Keratinocyte (primary cell): ENCODE measurements around the gene OR10G3. TPM values are rescaled to one million over a fixed set of nuclear protein-coding genes. Genes with fewer than 3 reads are reported as not detected.

ENCODE experiments used
- DNase-seq: peaks from one replicate; pipeline ENCODE4 v3.0.0-alpha.2; 2011; ENCODE audit warnings: low read depth, missing footprints, low spot score
- FAIRE-seq: peaks from 2 replicates; lab custom pipeline; 2011; peaks lifted over from hg19 to GRCh38; lab: Jason Lieb, UNC
- H2AFZ ChIP-seq: 2 replicates; pipeline ENCODE4 v1.6.0; 2012; ENCODE audit warnings: low read length, control low read depth, inconsistent platforms; ENCODE audit not compliant: control insufficient read depth
- H3K27ac ChIP-seq: 2 replicates; pipeline ENCODE4 v1.5.1; 2011; ENCODE audit warnings: low read length; ENCODE audit not compliant: control insufficient read depth, insufficient read depth
- H3K27me3 ChIP-seq: 3 replicates; pipeline ENCODE4 v1.6.0; 2011; ENCODE audit warnings: low read length; ENCODE audit not compliant: control insufficient read depth, insufficient read depth; ENCODE audit errors: extremely low read depth
- H3K36me3 ChIP-seq, 2 experiments: 2 replicates in 1 of 2; 3 replicates in 1 of 2; pipeline ENCODE4 v1.5.1; 2011; ENCODE audit warnings: low read length in 2 of 2, mild to moderate bottlenecking in 1 of 2; ENCODE audit not compliant: control insufficient read depth in 2 of 2, insufficient read depth in 2 of 2; ENCODE audit errors: extremely low read depth in 1 of 2
- H3K4me1 ChIP-seq: 3 replicates; pipeline ENCODE4 v1.5.1; 2011; ENCODE audit warnings: low read length; ENCODE audit not compliant: control insufficient read depth, insufficient read depth; ENCODE audit errors: extremely low read depth
- H3K4me2 ChIP-seq: 3 replicates; pipeline ENCODE4 v1.6.0; 2011; ENCODE audit warnings: low read depth, low read length; ENCODE audit not compliant: control insufficient read depth, insufficient read depth; ENCODE audit errors: extremely low read depth
- H3K4me3 ChIP-seq, 3 experiments: fragments of 200-600 bp in 1 of 3; sonication (generic) in 1 of 3; 2 replicates in 2 of 3; 3 replicates in 1 of 3; pipeline ENCODE4 v1.5.1; 2011 to 2016; ENCODE audit warnings: low read length in 3 of 3, mild to moderate bottlenecking in 3 of 3, control low read depth in 2 of 3, inconsistent platforms in 1 of 3, low read depth in 1 of 3, mixed read lengths in 1 of 3, mixed run types in 1 of 3, moderate library complexity in 1 of 3; ENCODE audit not compliant: control insufficient read depth in 2 of 3, insufficient read depth in 2 of 3; ENCODE audit errors: extremely low read depth in 1 of 3
- H3K79me2 ChIP-seq: 2 replicates; pipeline ENCODE4 v1.6.0; 2012; ENCODE audit warnings: low read length; ENCODE audit not compliant: control insufficient read depth, insufficient read depth
- H3K9ac ChIP-seq: 3 replicates; pipeline ENCODE4 v1.6.0; 2011; ENCODE audit warnings: low read length; ENCODE audit not compliant: control insufficient read depth, insufficient read depth; ENCODE audit errors: extremely low read depth
- H3K9me1 ChIP-seq: 3 replicates; pipeline ENCODE4 v1.6.0; 2011; ENCODE audit warnings: low read length; ENCODE audit not compliant: control insufficient read depth, insufficient read depth; ENCODE audit errors: extremely low read depth
- H3K9me3 ChIP-seq: 2 replicates; pipeline ENCODE4 v1.5.1; 2012; ENCODE audit warnings: low read depth, low read length; ENCODE audit not compliant: control insufficient read depth
- H4K20me1 ChIP-seq: 3 replicates; pipeline ENCODE4 v1.6.0; 2011; ENCODE audit warnings: low read length; ENCODE audit not compliant: control insufficient read depth, insufficient read depth; ENCODE audit errors: extremely low read depth
- CTCF ChIP-seq, 3 experiments: IDR thresholded peaks in 1 of 3; conservative IDR thresholded peaks in 1 of 3; optimal IDR thresholded peaks in 1 of 3; 2 replicates in 2 of 3; 3 replicates in 1 of 3; pipeline versions ENCODE3 to v1.5.1; 2011; ENCODE audit warnings: low read length in 3 of 3, mild to moderate bottlenecking in 3 of 3, moderate library complexity in 2 of 3, control low read depth in 1 of 3, inconsistent platforms in 1 of 3; ENCODE audit not compliant: insufficient read depth in 2 of 3; ENCODE audit errors: extremely low read depth in 1 of 3
- EZH2 ChIP-seq: IDR thresholded peaks from one replicate; pipeline ENCODE4 v1.6.1; 2012; ENCODE audit warnings: inconsistent platforms, mild to moderate bottlenecking, low read length, moderate library complexity
- dilution Hi-C: fragments of 300-500 bp; cut with MboI; formaldehyde crosslinking; loops from one replicate; pipeline ENCODE4 v1.7.0; 2020; ENCODE audit warnings: low sequenced_read_pairs; ENCODE audit not compliant: extremely low pct_ligation_motif_present
- polyA plus RNA-seq, 5 experiments: library from polyadenylated mRNA; depleted of rRNA in 3 of 5; stranded (reverse) in 3 of 5; stranded (forward) in 1 of 5; unstranded in 1 of 5; fragments of >200 nt; gene quantifications; 1 replicate in 1 of 5; 2 replicates in 3 of 5; 3 replicates in 1 of 5; pipeline versions ENCODE4 v1.2.1 to v1.2.3, GENCODE V29; 2011 to 2012; ENCODE audit warnings: missing spikeins in 2 of 5, low read depth in 1 of 5, low replicate concordance in 1 of 5

Gene OR10G3
- polyA plus RNA-seq, 1 donor (not counting 4 experiments of a cell fraction or from before 2014, with no cell fraction given) = not detected

GRCh38 chr14:21520767-21521166 lies 59.1 kb downstream of the OR10G3 start:
- TF ChIP-seq CTCF (optimal IDR thresholded peaks at IDR 0.05 in 1 of 3, IDR thresholded peaks at IDR 0.05 in 1 of 3, conservative IDR thresholded peaks at IDR 0.05 in 1 of 3; ENCODE audit: extremely low read depth in 1 of 3, insufficient read depth in 2 of 3, low read length in 3 of 3) (no peak), EZH2 (no peak)
- Histone ChIP-seq H3K79me2 (no peaks in the 10 kb centered on the region), H3K27ac (no peak overlapping the region), H2AFZ (no peak overlapping the region), H3K4me3 (no peak overlapping the region), H3K4me1 (no peaks in the 10 kb centered on the region), H3K9me1 (no peaks in the 10 kb centered on the region), H3K4me2 (no peak overlapping the region), H4K20me1 (no peaks in the 10 kb centered on the region), H3K9ac (no peak overlapping the region), H3K27me3 (peaks cover 3% of the 10 kb centered on the region), H3K9me3 (no peaks in the 10 kb centered on the region), H3K36me3 (no peaks in the 10 kb centered on the region)
- DNase-seq = no peak
- no peak for FAIRE-seq
- dilution Hi-C loops = no loop called here

- Histone ChIP-seq H4K20me1 (no peaks in the 10 kb centered on the region), H3K4me2 (no peak overlapping the region), H3K4me3 (no peak overlapping the region), H3K9ac (no peak overlapping the region), H2AFZ (no peak overlapping the region), H3K36me3 (no peaks in the 10 kb centered on the region), H3K9me1 (no peaks in the 10 kb centered on the region), H3K4me1 (no peaks in the 10 kb centered on the region), H3K9me3 (no peaks in the 10 kb centered on the region), H3K27me3 (peaks cover 3% of the 10 kb centered on the region), H3K79me2 (no peaks in the 10 kb centered on the region), H3K27ac (no peak overlapping the region)
- FAIRE-seq (no peak), DNase-seq (no peak)
- dilution Hi-C loops = no loop called here
- TF ChIP-seq CTCF (optimal IDR thresholded peaks at IDR 0.05 in 1 of 3, IDR thresholded peaks at IDR 0.05 in 1 of 3, conservative IDR thresholded peaks at IDR 0.05 in 1 of 3; ENCODE audit: extremely low read depth in 1 of 3, insufficient read depth in 2 of 3, low read length in 3 of 3) = no peak
- no peak for TF ChIP-seq EZH2
Measured at GRCh38 chr14:21518725-21519124, 61.2 kb downstream of the OR10G3 start.

Other genes starting within 250 kb of the OR10G3 start
- gene SUPT16H, start 196.1 kb downstream of the OR10G3 start, polyA plus RNA-seq = 49.2 to 79.4 TPM (median 54.3 TPM) in 3 replicates
- 21.0 to 24.7 TPM (median 23.3 TPM) in 3 replicates for gene CHD8, start 124.0 kb downstream of the OR10G3 start, polyA plus RNA-seq
- 12.4 to 18.3 TPM (median 17.7 TPM) in 3 replicates for gene RAB2B, start 103.1 kb downstream of the OR10G3 start, polyA plus RNA-seq
- 85.4 to 111 TPM (median 94.6 TPM) in 3 replicates for gene TOX4, start 102.9 kb downstream of the OR10G3 start, polyA plus RNA-seq
- 66.5 to 99.7 TPM (median 96.0 TPM) in 3 replicates for gene METTL3, start 68.7 kb downstream of the OR10G3 start, polyA plus RNA-seq
- 0.44 to 0.84 TPM (median 0.64 TPM) in 3 replicates for gene SALL2, start 53.7 kb downstream of the OR10G3 start, polyA plus RNA-seq
- gene OR10G2, start 54.9 kb upstream of the OR10G3 start, polyA plus RNA-seq = not detected in 3 replicates
- not detected in 3 replicates for gene OR4E2, start 73.8 kb upstream of the OR10G3 start, polyA plus RNA-seq
- not detected in 3 replicates for gene OR4E1, start 93.7 kb upstream of the OR10G3 start, polyA plus RNA-seq